Fibroblast of lung (primary cell): ENCODE measurements around the gene PAX7. TPM values are rescaled to one million over a fixed set of nuclear protein-coding genes. Genes with fewer than 3 reads are reported as not detected.

Experiments
- DNase-seq, 2 donors: peaks; one replicate each; pipeline versions ENCODE4 v3.0.0 to v3.0.0-alpha.2; 2010; ENCODE audit warnings: low read depth in 2 of 2
- H2AFZ ChIP-seq: 2 replicates; pipeline ENCODE4 v1.5.1; 2012; ENCODE audit warnings: low read length, control low read depth, inconsistent platforms
- H3K27ac ChIP-seq: 2 replicates; pipeline ENCODE4 v1.5.1; 2011; ENCODE audit warnings: low read length, control low read depth; ENCODE audit not compliant: insufficient read depth
- H3K27me3 ChIP-seq: 2 replicates; pipeline ENCODE4 v1.5.1; 2011; ENCODE audit warnings: mild to moderate bottlenecking, low read length; ENCODE audit not compliant: control insufficient read depth, insufficient read depth
- H3K36me3 ChIP-seq: 2 replicates; pipeline ENCODE4 v1.5.1; 2011; ENCODE audit warnings: low read length; ENCODE audit not compliant: control insufficient read depth, insufficient read depth
- H3K4me1 ChIP-seq: 2 replicates; pipeline ENCODE4 v1.5.1; 2011; ENCODE audit warnings: low read length; ENCODE audit not compliant: control insufficient read depth, insufficient read depth; ENCODE audit errors: extremely low read depth
- H3K4me2 ChIP-seq: 2 replicates; pipeline ENCODE4 v1.5.1; 2011; ENCODE audit warnings: low read length, control low read depth; ENCODE audit not compliant: insufficient read depth; ENCODE audit errors: extremely low read depth
- H3K4me3 ChIP-seq, 4 experiments: fragments of 200-600 bp in 1 of 4; sonication (generic) in 1 of 4; replicated peaks in 1 of 4; 2 replicates each; pipeline ENCODE4 v1.5.1; 2011 to 2016; ENCODE audit warnings: low read length in 4 of 4, low read depth in 3 of 4, mild to moderate bottlenecking in 3 of 4, control low read depth in 2 of 4, inconsistent platforms in 1 of 4, mixed read lengths in 1 of 4; ENCODE audit not compliant: insufficient read depth in 1 of 4; ENCODE audit errors: control extremely low read depth in 1 of 4
- H3K79me2 ChIP-seq: 2 replicates; pipeline ENCODE4 v1.5.1; 2012; ENCODE audit warnings: mild to moderate bottlenecking, low read length, inconsistent platforms; ENCODE audit not compliant: control insufficient read depth, insufficient read depth
- H3K9ac ChIP-seq: 2 replicates; pipeline ENCODE4 v1.5.1; 2011; ENCODE audit warnings: mild to moderate bottlenecking, low read length, control low read depth; ENCODE audit not compliant: insufficient read depth
- H3K9me3 ChIP-seq: 2 replicates; pipeline ENCODE4 v1.5.1; 2012; ENCODE audit warnings: low read depth, low read length; ENCODE audit not compliant: control insufficient read depth, insufficient read depth
- H4K20me1 ChIP-seq: 2 replicates; pipeline ENCODE4 v1.5.1; 2011; ENCODE audit warnings: low read length; ENCODE audit not compliant: control insufficient read depth, insufficient read depth; ENCODE audit errors: extremely low read depth
- CTCF ChIP-seq, 2 donors: IDR thresholded peaks in 1 of 2; conservative IDR thresholded peaks in 1 of 2; 1 replicate in 1 of 2; 2 replicates in 1 of 2; pipeline ENCODE4 v1.5.1; 2011 to 2012; ENCODE audit warnings: low read length in 2 of 2, control low read depth in 1 of 2, inconsistent platforms in 1 of 2, low read depth in 1 of 2, mild to moderate bottlenecking in 1 of 2
- EZH2 ChIP-seq: IDR thresholded peaks from 2 replicates; pipeline ENCODE4 v1.5.1; 2012; ENCODE audit warnings: low read length, control low read depth, mild to moderate bottlenecking; ENCODE audit errors: missing control alignments
- polyA plus RNA-seq, 2 donors: library from polyadenylated mRNA; depleted of rRNA in 1 of 2; stranded (reverse) in 1 of 2; unstranded in 1 of 2; fragments of >200 nt; gene quantifications; 2 replicates each; pipeline ENCODE4 v1.2.1, GENCODE V29; 2011 to 2012; ENCODE audit warnings: missing spikeins in 1 of 2
- total RNA-seq: library from RNA; depleted of rRNA; stranded (reverse); fragments of >200 nt; gene quantifications from 2 replicates; pipeline ENCODE4 v1.2.1, GENCODE V29; 2014

Gene PAX7
- total and polyA plus RNA-seq, 2 donors (not counting 1 experiment from before 2014, with no cell fraction given), result not detected

- TF ChIP-seq CTCF (conservative IDR thresholded peaks at IDR 0.05 in 1 of 2, IDR thresholded peaks at IDR 0.05 in 1 of 2; ENCODE audit: low read depth in 1 of 2, low read length in 2 of 2) (no peak), EZH2 (no peak)
- no peak for DNase-seq
- Histone ChIP-seq H3K9ac (no peak overlapping the region), H4K20me1 (no peaks in the 10 kb centered on the region), H3K27me3 (no peaks in the 10 kb centered on the region), H3K4me1 (no peaks in the 10 kb centered on the region), H2AFZ (no peak overlapping the region), H3K36me3 (no peaks in the 10 kb centered on the region), H3K4me2 (no peak overlapping the region), H3K4me3 (no peak overlapping the region), H3K9me3 (no peaks in the 10 kb centered on the region), H3K27ac (no peak overlapping the region), H3K79me2 (no peaks in the 10 kb centered on the region)
These were observed 129.5 kb downstream of the PAX7 start for GRCh38 chr1:18760156-18760555.

GRCh38 chr1:18761948-18762840 is 131.5 kb downstream of the PAX7 start:
- TF ChIP-seq EZH2 (no peak), CTCF (conservative IDR thresholded peaks at IDR 0.05 in 1 of 2, IDR thresholded peaks at IDR 0.05 in 1 of 2; ENCODE audit: low read depth in 1 of 2, low read length in 2 of 2) (no peak)
- H3K4me3 ChIP-seq, result no peak overlapping the region
- no peak overlapping the region for H2AFZ ChIP-seq
- no peaks in the 10 kb centered on the region for H4K20me1 ChIP-seq
- H3K27ac ChIP-seq, result no peak overlapping the region
- DNase-seq, result no peak
- no peaks in the 10 kb centered on the region for H3K9me3 ChIP-seq
- H3K4me2 ChIP-seq, result no peak overlapping the region
- H3K9ac ChIP-seq, result no peak overlapping the region
- no peaks in the 10 kb centered on the region for H3K27me3 ChIP-seq
- no peaks in the 10 kb centered on the region for H3K36me3 ChIP-seq
- H3K4me1 ChIP-seq, result no peaks in the 10 kb centered on the region
- H3K79me2 ChIP-seq, result no peaks in the 10 kb centered on the region

GRCh38 chr1:18764362-18764761 is 133.7 kb downstream of the PAX7 start:
- Histone ChIP-seq H3K79me2 (no peaks in the 10 kb centered on the region), H3K27ac (no peak overlapping the region), H3K9me3 (no peaks in the 10 kb centered on the region), H3K36me3 (no peaks in the 10 kb centered on the region), H3K9ac (no peak overlapping the region), H3K27me3 (no peaks in the 10 kb centered on the region), H4K20me1 (no peaks in the 10 kb centered on the region), H3K4me3 (no peak overlapping the region), H3K4me2 (no peak overlapping the region), H2AFZ (no peak overlapping the region), H3K4me1 (no peaks in the 10 kb centered on the region)
- no peak for DNase-seq
- TF ChIP-seq CTCF (conservative IDR thresholded peaks at IDR 0.05 in 1 of 2, IDR thresholded peaks at IDR 0.05 in 1 of 2; ENCODE audit: low read depth in 1 of 2, low read length in 2 of 2), result no peak
- TF ChIP-seq EZH2, result no peak
